Activated T-helper 1 cell treated with anti-CD3 and anti-CD28 coated beads, Interleukin-2, amount 50 U/mL, for 16 hours (primary cell): ENCODE results near the gene LRRC74B.
"Not testable (repeated sequence)": the region's sequence is repeated elsewhere in the genome, so short reads cannot be mapped to it uniquely, and the experiment has no call there.

Experiments
- DNase-seq, 2 donors: peaks; one replicate each; pipeline ENCODE4 v3.0.0-alpha.2; 2020; ENCODE audit warnings: low read depth in 1 of 2, low spot score in 1 of 2

The LRRC74B gene

DNA sequence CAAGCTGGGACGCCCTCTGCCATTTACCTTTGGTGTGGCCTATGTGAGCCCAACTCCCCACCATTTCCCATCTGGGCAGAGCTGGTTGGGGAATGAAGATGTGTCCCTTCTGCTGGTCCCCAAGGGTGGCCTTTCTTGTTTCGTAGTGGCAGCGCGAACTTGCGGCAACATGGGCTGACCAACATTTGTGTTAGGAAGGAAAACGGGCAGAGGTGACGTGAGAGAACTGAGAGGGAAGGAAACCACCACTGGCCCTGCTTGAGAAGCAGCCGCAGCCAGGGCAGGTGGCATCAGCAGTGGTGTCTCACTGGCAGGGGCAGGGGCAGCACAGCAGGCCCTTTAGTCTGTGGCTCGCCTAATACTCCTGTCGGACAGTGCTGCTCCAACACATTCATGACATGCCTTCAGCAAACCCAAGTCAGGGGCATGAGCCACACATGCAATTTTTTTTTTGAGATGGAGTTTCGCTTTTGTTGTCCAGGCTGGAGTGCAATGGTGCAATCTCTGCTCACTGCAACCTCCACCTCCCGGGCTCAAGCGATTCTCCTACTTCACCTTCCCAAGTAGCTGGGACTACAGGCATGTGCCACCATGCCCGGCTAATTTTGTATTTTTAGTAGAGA, 29.9 kb downstream of the LRRC74B start:
- DNase-seq: no peak

DNA sequence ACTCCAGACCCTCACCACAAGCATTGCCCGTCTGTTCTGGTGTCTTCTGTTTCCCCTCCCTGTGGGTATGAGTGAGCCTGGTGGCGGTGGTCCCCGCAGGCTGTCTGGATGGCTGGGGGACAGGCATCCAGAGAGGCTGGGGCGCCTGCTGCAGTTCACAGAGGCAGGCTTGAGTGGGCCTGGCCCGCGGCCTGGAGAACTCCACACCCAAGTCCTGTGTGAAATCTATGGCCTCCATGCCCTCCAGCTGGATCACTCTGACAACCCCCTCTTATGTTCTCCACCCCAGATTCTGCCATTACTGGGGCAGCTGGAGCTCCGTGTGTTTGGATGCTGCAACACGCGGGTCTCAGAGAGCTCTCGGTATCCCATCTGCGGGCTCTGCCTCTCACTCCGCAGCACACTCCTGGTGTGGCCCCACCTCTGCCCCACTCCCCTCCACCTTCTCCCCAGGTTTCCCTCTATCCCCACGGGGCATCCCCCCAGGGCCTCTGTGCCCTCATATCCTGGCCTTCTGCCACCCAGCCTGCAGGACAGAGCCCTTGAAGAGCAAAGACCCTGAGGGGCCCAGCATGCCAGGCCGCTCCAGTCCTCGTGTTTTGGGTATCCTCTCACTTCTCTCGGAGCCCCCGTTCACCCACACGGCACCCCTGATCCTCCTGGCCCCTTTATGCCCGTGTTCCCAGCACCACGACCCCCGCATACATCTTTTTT, 31.3 kb downstream of the LRRC74B start:
- DNase-seq: no peak

DNA sequence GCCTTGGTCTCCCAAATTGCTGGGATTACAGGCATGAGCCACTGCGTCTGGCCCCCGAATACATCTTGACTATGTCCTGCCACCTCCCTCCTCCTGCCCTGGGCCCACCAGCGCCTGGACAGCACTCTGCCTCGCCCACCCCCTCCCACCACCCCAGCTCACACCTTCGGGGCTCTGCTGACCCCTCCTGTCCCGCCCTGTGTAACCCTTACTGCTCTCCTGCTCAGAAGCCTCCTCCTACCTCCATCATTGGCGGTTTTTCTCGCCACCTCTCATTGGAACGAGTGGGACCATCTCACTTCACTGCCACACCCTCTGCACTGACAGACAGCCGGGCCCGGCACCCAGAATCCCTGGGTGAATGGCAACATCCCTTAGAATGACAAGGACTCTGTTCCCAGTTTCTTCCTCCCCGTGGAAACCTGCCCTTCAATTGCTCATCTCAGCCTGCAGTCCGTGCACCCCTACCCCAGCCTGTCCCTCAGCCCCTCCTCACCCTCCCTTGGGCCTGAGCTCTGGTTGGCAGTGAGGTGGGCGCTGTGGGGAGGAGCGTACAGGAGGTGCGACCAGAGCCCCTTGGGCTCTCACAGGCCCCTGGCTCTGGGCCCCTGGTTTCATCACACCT, 32.2 kb downstream of the LRRC74B start:
- no peak for DNase-seq

DNA sequence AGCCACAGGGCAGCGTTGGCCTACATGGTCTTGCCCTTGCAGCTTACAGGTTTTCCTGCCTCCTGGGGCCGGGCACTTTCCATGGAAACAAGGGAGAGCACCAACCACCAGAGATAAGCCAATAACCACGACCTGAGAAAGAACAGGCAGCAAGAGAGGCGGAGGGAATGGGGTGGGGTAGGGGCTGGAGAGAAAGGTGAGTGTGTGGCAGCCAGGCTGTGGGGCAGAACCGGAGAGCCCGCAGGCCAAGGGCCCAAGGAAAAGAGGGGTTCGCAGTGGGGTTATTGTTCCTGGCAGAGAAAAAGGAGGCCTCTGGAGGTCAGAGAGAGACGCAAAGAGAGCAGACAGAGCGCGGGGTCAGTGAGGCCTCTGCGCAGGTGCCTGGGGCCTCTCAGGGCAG, 33.2 kb downstream of the LRRC74B start:
- no peak for DNase-seq

DNA sequence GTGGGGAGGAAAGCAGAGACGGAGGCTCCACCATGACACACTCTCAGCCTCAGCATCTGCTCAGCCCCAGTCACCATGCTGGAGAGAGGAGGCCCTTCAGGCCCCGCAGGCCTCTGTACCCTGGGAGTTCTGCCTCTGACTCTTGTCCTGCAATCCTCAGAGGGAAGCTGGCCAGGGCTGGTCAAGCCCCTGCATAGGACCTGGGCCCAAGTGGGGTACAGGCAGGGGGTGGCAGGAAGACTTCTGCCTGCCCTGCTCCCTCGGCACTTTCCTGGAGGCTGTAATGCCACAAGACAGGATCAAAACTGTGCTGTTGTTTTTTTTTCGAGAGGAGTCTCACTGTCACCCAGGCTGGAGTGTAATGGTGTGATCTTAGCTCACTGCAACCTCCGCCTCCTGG, 33.7 kb downstream of the LRRC74B start:
- DNase-seq: no peak

DNA sequence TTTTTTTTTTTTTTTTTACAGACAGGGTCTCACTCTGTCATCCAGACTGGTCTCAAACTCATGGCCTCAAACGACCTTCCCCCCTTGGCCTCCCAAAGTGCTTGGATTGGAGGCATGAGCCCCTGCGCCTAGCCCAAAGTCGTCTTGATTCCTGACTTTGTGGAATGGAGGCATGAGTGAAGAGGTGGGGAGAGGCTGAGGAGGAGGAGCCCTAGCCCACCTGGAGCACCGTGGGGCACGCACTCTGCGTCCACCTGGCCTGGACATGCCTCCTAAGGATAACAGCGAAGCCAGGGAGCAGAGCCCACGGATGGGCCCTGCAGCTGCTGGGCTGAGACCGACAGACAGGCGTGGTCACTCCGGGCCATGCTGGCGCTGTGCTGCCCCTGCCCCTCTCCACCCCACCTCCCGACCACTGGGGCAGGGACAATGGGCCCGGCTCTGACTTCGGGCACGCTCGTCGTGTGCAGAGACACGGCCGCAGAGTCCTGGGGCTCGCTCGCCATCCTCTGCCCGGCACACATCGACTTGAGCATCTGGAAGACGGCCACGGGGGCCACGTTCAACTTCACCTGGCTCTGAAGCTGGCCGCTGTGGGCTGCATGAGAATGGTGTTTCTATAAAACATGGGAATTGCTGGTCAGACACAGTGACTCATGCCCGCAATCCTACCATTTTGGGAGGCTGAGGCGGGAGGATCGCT, 34.8 kb downstream of the LRRC74B start:
- DNase-seq: no peak

DNA sequence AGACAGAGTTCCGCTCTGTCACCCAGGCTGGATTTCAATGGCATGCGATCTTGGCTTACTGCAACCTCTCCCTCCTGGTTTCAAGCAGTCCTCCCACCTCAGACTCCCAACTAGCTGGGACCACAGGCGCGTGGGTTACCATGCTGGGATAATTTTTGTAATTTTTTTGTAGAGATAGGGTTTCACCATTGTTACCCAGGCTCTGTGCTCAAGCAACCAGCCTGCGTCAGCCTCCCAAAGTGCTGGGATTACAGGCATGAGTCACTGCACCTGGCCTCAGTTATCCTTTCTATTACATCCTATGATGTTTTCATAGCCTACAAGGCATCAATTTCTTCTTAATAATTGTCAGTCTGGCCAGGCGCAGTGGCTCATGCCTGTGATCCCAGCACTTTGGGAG, 36.5 kb downstream of the LRRC74B start:
- DNase-seq: no peak

DNA sequence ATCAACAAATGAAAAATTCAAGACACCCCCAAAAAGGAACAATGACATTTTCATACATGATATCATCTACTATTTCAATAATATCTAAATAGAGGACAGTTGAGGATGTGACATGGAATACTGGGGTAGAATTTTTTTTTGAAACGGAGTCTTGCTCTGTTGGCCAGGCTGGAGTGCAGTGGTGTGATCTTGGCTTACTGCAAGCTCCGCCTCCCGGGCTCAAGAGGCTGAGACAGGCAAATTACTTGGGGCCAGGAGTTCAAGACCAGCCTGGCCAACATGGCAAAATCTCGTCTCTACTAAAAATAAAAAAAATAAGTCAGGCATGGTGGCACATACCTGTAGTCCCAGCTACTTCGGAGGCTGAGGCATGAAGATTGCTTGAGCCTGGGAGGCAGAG, 41.4 kb downstream of the LRRC74B start:
- no peak for DNase-seq

DNA sequence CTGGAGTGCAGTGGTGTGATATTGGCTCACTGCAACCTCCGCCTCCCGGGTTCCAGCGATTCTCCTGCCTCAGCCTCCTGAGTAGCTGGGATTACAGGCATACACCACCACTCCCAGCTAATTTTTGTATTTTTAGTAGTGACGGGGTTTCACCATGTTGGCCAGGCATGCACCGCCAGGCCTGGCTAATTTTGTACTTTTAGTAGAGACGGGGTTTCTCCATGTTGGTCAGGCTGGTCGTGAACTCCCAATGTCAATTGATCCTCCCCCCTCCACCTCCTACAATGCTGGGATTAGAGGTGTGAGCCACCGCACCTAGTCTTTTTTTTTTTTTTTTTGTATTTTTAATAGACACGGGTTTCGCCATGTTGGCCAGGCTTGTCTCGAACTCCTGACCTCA, 42.2 kb downstream of the LRRC74B start:
- DNase-seq: not testable (repeated sequence)

DNA sequence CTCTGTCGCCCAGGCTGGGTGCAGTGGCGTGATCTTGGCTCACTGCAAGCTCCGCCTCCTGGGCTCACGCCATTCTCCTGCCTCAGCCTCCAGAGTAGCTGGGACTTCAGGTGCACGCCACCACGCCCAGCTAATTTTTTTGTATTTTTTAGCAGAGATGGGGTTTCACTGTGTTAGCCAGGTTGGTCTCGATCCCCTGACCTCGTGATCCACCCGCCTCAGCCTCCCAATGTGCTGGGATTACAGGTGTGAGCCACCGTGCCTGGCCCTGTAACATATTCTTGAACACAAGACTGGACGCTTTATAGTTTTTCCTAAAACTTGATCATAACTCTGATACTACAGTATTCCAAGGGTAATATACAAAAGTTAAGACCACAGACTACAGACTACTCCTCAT, 45.5 kb downstream of the LRRC74B start:
- not testable (repeated sequence) for DNase-seq

DNA sequence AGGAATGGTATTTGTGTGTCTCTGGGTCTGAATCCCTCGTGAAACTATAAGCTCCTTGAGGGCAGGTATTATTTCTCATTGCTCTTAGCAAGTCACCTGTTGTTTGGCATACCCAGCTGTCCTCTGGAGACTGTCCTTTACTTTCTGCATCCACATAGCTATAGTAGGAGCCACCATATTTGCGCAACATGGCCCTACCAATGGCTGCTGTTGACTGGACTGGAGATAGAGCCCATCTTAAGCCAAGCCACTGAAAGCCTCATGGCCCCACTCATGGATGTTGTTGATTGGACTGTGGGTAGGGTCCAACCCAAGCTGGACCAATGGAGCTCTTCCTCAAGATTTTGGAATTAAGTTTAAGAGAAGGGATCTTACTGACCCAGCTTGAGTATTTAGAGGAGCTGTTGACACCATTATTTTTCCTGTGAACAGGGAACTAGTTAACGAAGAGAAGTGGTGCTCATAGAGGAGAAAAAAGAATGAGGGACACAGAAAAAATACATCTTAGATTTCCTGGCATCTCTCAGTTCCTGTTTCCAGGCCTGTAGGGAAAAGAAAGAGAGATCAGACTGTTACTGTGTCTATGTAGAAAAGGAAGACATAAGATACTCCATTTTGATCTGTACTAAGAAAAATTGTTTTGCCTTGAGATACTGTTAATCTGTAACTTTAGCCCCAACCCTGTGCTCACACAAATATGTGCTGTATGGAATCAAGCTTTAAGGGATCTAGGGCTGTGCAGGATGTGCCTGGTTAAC, 47.2 kb downstream of the LRRC74B start:
- DNase-seq: no peak

DNA sequence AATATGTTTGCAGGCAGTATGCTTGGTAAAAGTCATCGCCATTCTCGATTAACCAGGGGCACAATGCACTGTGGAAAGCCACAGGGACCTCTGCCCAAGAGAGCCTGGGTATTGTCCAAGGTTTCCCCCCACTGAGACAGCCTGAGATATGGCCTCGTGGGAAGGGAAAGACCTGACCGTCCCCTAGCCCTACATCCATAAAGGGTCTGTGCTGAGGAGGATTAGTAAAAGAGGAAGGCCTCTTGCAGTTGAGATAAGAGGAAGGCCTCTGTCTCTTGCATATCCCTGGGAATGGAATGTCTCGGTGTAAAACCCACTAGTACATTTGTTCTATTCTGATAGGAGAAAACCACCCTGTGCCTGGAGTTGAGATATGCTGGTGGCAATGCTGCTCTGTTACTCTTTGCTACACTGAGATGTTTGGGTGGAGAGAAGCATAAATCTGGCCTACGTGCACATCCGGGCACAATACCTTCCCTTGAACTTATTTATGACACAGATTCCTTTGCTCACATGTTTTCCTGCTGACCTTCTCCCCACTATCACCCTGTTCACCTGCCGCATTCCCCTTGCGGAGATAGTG, 47.9 kb downstream of the LRRC74B start:
- not testable (repeated sequence) for DNase-seq

DNA sequence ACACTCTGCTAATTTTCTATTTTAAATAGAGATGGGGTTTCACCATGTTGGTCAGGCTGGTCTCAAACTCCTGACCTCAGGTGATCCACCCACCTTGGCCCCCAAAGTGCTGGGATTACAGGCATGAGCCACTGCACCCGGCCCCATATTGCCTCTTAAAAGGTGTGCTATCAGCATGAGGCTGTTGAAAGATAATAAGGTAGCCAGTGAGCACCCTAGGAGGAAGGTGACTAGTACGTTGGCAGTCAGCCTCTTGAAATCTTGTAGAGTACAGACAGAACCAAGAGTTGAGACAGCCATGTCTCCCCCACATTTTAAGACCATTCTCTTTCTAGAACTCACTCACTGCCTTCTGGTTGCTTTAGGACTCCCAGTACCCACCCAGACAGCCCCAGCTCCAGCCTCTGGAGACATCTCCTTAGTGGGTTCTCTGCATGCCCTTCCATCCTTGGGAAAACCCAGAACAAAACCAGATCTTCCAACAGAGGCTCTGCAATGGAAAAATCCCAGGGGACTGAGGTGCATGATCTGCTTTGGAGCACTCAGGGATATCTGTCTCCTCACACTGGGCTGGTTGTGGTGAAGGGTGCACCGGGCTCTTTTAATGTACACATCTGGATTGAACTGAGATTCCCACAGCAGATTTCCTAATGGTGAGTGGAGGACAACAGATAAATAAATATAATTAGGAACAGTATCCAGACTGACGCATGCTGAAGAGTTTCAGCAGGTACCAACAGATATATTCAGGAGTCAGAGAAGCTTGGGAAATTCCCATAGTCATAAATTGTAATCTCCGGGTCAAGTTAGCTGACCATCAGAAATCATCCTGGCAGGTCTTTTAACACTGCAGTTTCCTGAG, 49.4 kb downstream of the LRRC74B start:
- DNase-seq: no peak

DNA sequence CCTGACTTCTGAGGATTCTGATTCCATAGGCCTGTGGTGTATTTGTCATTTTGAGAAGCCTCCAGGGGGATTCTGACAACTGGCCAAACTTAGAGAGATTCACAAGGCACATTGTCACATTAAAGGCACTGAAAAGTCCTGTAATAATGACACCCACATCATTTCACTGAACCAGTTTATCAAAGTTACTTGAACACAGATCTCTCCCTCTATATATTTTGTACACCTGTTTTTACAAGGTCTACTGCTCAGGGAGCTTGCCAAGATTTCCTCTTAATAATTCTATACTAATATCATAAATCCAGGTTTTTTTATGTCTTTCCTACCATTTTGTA, 50.0 kb downstream of the LRRC74B start:
- no peak for DNase-seq

DNA sequence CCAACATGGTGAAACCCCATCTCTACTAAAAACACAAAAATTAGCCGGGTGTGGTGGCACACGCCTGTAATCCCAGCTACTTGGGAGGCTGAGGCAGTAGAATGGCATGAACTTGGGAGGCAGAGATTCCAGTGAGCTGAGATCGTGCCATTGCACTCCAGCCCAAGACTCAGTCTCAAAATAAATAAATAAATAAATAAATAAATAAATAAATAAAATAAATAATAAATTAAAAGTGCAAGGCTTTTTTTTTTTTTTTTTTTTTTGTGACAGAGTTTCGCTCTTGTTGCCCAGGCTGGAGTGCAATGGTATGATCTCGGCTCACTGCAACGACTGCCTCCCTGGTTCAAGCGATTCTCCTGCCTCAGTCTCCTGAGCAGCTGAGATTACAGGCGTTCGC, 51.1 kb downstream of the LRRC74B start:
- not testable (repeated sequence) for DNase-seq

DNA sequence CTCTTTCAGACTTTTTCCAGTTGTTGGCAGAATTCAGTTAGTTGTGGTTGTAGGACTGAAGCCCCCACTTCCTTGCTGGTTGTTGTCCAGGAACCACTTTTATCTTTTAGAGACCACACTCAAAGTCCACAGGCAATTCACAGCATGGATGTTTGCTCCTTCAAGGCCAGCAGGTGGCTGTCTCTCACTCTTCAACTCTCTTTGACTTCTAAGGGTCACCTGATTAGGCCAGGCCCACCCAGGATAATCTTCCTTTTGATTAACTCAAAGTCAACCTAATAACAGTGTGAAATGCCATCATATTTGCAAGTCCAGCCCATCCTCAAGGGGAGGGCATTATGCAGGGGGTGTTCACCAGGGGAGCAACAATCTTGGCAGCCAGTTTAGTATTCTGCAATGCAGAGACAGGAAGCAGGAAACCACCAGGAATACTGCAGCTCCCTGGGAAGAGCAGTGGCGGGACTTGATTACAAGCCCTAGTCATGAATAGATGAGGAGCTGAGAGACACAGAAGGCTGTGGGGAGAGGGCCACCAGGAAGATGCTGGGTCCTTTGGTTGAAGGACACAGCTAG, 52.4 kb downstream of the LRRC74B start:
- no peak for DNase-seq

DNA sequence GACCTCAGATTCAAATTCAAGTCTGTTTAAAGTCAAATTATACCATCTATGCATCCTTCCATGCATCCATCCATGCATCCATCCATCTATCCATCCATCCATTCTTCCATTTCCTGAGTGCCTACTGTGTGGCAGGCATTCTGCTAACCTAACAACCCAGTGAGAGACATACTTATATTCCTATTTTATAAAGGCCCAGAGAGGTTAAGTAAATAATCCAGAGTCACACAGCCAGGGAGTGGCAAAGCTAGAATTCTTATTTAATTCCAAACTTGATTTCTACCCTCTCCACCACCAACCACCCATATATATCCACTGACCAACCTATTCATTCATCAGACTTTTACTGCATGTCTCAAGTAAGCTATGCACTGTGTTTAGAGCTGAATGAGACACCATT, 53.8 kb downstream of the LRRC74B start:
- no peak for DNase-seq

DNA sequence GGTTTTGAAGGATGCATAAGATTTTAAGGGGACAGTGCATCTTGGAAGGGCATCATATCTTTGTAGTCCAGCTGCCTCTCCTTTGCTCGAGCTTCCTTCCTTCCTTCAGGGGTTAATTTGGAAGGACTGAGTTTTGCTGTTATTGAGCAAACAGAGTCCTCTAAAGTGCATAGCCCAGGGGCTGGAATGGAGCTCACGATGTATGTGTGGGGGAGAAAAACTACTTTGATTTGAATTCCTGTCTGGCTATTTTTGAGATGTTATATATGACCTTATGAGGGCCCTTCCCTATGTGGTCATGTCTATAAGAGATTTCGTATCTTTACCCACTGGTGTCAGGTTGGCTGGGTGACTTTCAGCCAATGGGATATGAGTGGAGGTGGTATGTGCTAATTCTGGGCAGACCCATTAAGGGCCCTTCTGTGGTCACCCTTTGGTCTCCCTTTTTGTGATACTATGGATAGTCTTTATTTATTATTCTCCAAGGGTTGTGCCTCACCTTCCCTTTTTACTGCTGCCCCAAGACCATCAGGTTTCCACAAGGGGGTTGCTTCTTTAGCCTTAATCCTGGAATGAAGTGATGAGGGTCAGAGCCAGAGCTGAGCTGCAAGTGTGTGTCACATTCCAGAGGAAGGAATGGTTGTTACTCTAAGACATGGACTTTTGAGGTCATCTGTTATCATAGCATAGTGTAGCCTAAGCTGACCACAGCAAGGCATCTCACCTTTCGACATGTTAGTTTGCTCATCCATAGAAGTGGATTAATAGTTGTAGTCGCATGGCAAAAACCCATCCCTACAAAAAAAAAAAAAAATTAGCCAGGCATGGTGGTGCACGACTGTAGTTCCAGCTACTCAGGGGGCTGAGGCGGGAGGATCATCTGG, 54.6 kb downstream of the LRRC74B start:
- DNase-seq: no peak
